Mesodermal cell (in vitro differentiated cells): ENCODE results near the gene PCBP4.
"Not testable (repeated sequence)": the region's sequence is repeated elsewhere in the genome, so short reads cannot be mapped to it uniquely, and the experiment has no call there.

Experiments
- H3K27ac ChIP-seq: 2 replicates; pipeline ENCODE4 v1.7.0; 2013; ENCODE audit warnings: mild to moderate bottlenecking, low read depth, low read length, moderate library complexity; ENCODE audit not compliant: severe bottlenecking
- H3K36me3 ChIP-seq: 2 replicates; pipeline ENCODE4 v1.7.1; 2013; ENCODE audit warnings: mild to moderate bottlenecking, low read length, moderate library complexity; ENCODE audit not compliant: control insufficient read depth, insufficient read depth
- H3K4me1 ChIP-seq: one replicate; pipeline ENCODE4 v1.7.1; 2013; ENCODE audit warnings: mild to moderate bottlenecking, low read length; ENCODE audit not compliant: insufficient read depth, control insufficient read depth, poor library complexity, severe bottlenecking
- H3K4me3 ChIP-seq: 2 replicates; pipeline ENCODE4 v1.7.0; 2013; ENCODE audit warnings: low read length, control low read depth, mild to moderate bottlenecking; ENCODE audit not compliant: insufficient read depth, poor library complexity, severe bottlenecking; ENCODE audit errors: extremely low read depth
- H3K9me3 ChIP-seq: 2 replicates; pipeline ENCODE4 v1.7.1; 2013; ENCODE audit warnings: mild to moderate bottlenecking, low read length, moderate library complexity; ENCODE audit not compliant: control insufficient read depth
- WGBS, 2 experiments: methylation state at CpG; one replicate each; pipeline ENCODE4 v1.1.5; 2013; ENCODE audit warnings: missing lambda C conversion rate in 2 of 2; ENCODE audit not compliant: insufficient coverage in 2 of 2; 5-methylcytosine and 5-hydroxymethylcytosine counted together

PCBP4 gene

DNA sequence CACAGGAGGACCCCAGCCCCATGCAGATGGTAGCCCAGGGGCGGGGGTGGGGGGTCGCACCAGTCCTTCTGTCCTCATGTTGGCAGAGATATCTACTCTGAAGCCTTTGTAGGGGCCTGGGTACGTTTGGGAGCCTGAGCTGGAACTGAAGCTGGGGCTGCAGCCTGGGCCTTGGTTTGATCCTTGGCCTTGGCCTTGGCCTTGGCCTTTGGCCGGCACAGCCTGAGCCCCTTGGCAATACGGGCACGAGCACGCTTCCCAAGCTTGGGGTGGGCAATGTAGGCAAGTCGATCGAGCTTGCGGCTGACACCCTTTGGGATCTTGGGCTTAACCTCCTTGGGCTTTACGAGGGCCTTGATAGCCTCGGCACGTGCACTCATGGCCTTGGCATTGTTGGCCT, 26.4 kb upstream of the PCBP4 start:
- Histone ChIP-seq H3K36me3 (peaks cover 42% of the 10 kb centered on the region), H3K4me1 (peaks cover 23% of the 10 kb centered on the region)
- H3K27ac ChIP-seq, H3K9me3 ChIP-seq, H3K4me3 ChIP-seq: not testable (repeated sequence)
- 100% methylated on average over 3 of the region's 13 CpGs for WGBS, 2 experiments

DNA sequence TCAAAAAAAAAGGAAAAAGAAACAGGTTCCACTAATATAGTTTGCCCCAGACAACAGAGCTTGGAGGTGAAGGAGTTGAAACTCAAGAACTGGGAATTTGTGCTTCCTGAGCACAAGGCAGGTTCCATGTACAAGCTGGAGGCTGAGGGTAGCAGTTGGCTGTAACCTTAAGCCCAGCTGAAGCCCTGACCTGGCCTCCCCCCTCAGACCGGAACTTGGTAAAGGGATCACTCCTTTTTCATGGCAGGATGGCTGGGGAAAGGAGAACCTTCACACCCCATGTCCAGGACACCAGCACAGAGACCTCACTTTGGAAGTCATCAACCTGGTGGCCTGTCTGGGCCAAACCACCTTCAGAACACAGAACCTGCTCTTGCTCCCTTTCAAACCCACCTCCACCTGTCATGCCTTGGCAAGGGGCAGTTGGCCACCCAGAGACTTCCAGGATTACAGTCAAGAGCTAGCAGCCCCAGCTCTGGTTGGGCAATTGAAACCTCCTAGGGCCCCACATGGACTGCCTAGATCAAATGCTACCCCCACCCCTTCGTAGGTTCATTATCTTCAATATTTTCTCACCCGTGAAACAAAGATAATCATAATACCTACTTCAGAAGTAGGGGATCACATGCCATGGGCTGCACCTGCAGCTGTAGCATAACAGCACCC, 24.9 kb upstream of the PCBP4 start:
- Histone ChIP-seq H3K4me1 (peaks cover 14% of the 10 kb centered on the region), H3K27ac (peak overlapping the region; percentile 1), H3K9me3 (no peaks in the 10 kb centered on the region), H3K4me3 (no peak overlapping the region), H3K36me3 (peaks cover 45% of the 10 kb centered on the region)
- 100% methylated on average over 2 to 3 of the region's 3 CpGs for WGBS, 2 experiments

DNA sequence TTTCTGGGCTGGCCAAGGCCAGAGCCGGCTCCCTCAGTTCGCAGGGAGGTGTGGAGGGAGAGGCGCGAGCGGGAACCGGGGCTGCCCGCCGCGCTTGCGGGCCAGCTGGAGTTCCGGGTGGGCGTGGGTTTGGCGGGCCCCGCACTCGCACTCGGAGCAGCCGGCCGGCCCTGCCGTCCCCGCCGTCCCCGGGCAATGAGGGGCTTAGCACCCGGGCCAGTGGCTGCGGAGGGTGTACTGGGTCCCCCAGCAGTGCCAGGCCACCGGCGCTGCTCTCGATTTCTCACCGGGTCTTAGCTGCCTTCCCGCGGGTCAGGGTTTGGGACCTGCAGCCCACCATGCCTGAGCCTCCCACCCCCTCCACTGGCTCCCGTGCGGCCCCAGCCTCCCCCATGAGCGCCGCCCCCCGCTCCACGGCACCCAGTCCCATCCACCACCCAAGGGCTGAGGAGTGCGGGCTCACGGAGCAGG, 23.3 kb upstream of the PCBP4 start:
- H3K4me3 ChIP-seq, H3K9me3 ChIP-seq, H3K27ac ChIP-seq: not testable (repeated sequence)
- peaks cover 14% of the 10 kb centered on the region for H3K4me1 ChIP-seq
- 97% methylated on average over 18 to 24 of the region's 38 CpGs for WGBS, 2 experiments
- peaks cover 45% of the 10 kb centered on the region for H3K36me3 ChIP-seq

DNA sequence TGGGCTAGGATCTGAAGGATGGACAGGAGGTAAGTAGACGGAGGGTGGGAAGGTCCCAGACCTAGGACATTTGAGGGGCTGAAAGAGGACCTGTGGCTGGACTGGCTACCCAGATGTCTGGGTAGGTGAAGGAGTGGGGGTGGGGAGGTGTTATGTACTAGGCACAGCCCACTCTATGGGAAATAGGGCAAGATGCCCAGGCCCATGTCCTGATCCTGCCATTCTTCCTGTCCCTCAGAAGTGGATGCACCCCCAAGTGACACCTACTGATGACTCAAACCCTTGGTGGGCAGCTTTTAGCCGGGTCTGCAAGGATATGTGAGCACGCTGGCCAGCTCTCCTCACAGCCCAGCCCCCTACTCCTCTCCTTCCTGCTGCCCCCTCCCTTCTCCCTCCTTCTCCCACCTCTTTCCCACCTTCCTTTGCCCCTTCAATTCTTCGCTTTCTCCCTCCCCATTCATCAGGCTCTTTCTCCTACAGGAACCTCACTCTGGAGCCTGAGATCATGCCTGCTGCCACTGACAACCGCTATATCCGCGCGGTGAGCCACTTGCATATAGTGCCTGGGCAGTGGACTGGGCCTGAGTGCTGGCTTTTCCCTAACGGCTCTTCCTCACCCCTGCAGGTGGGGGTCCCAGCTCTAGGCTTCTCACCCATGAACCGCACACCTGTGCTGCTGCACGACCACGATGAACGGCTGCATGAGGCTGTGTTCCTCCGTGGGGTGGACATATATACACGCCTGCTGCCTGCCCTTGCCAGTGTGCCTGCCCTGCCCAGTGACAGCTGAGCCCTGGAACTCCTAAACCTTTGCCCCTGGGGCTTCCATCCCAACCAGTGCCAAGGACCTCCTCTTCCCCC, 21.3 kb upstream of the PCBP4 start:
- peaks cover 26% of the 10 kb centered on the region for H3K36me3 ChIP-seq
- peaks cover 9% of the 10 kb centered on the region for H3K4me1 ChIP-seq
- 78 to 87% methylated on average over 14 to 15 of the region's 15 CpGs for WGBS, 2 experiments
- no peak overlapping the region for H3K4me3 ChIP-seq
- H3K9me3 ChIP-seq, result no peaks in the 10 kb centered on the region
- H3K27ac ChIP-seq, result no peak overlapping the region

DNA sequence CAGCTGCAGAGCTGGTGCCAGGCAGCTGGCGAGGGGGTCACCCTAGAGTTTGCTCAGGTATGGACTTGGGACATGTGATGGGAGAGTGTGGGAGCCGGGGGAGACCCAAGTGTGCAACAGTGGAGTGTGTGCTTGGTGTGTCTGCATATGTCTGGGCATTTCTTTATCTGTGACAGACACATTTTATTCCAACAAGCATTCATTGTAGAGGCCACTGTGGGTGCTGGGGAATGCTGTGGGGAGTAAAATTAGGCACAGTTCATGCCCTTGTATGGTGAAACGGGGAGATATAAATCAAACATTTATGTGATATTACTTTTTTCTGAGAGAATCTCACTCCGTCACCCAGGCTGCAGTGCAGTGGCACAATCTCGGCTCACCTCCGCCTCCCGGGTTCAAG, 20.3 kb upstream of the PCBP4 start:
- H3K36me3 ChIP-seq, result peaks cover 17% of the 10 kb centered on the region
- no peaks in the 10 kb centered on the region for H3K9me3 ChIP-seq
- no peak overlapping the region for H3K27ac ChIP-seq
- no peak overlapping the region for H3K4me3 ChIP-seq
- WGBS, 2 experiments, result 85 to 93% methylated on average over 5 of the region's 7 CpGs
- peaks cover 8% of the 10 kb centered on the region for H3K4me1 ChIP-seq

DNA sequence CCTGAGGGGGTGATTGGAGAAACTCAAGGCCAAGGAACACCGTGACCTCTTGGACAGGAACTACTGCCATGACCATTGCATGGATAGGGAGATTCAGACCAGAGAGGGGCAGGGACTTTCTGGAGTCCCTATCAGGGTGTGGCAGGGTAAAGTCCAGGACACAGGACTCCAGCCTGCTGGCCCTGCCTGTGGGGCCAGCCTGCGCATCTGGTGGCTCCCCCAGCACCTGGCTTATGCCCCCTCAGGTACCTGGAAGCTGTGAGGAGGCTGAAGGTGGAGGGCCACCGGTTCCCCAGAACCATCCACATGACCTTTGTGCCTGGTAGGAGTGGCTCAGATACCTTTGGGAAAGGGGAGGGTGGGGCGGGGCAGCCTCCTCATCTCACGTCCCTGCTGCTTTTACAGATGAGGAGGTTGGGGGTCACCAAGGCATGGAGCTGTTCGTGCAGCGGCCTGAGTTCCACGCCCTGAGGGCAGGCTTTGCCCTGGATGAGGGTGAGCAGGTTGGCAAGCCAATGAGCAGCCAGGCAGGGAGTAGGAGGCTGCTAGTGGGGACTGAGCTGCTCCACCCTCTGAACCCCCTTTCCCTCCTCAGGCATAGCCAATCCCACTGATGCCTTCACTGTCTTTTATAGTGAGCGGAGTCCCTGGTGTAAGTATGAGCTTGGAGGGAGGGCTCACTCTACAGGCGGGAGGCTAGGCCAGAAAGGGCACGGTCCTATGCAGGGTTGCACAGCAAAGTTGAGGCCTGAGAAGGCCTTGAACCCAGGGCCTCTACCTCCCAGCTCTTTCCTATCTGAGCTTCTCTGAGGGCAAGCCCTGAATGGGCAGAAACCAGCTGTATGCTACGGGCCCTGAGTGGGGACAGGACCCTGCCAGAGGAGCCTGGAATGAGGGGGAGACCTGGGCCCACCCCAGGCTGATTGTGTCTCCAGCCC, 19.0 kb upstream of the PCBP4 start:
- WGBS, 2 experiments, result 80 to 94% methylated on average over 7 to 8 of the region's 12 CpGs
- H3K4me3 ChIP-seq, result no peak overlapping the region
- peaks cover 4% of the 10 kb centered on the region for H3K36me3 ChIP-seq
- H3K4me1 ChIP-seq, result peaks cover 5% of the 10 kb centered on the region
- no peaks in the 10 kb centered on the region for H3K9me3 ChIP-seq
- no peak overlapping the region for H3K27ac ChIP-seq

DNA sequence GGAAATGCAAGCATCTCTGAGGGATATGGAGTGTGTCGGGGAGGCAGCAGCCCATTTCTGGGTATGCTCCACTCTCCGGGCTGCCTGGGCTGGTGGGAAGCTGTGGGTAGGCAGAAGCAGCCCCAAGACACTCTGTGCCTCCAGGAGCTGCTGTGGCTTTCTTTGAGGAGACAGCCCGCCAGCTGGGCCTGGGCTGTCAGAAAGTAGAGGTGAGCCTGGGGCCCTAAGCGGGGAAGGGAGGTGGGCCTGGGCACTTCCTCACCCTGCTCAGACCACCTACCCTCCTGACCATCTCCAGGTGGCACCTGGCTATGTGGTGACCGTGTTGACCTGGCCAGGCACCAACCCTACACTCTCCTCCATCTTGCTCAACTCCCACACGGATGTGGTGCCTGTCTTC, 17.8 kb upstream of the PCBP4 start:
- Histone ChIP-seq H3K36me3 (peaks cover 12% of the 10 kb centered on the region), H3K4me1 (peaks cover 5% of the 10 kb centered on the region), H3K9me3 (no peaks in the 10 kb centered on the region), H3K4me3 (no peak overlapping the region), H3K27ac (no peak overlapping the region)
- 89 to 100% methylated on average over 3 of the region's 6 CpGs for WGBS, 2 experiments

DNA sequence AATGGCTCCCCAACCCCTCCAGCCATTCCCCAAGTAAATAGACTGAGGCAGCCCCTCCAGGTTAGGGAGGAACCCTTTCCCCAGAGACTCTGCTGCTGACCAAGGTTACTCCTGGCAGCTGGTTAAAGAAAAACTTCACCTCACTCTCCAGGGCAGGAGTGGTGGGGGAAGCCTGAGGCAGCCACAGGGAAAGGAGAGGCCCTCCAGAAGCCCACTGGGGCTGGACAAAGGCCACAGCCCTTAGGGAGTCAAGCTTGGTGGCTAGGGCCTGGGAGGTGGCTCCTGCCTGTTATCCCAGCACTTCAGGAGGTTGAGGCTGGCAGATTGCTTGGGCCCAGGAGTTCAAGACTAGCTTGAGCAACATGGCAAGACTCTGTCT, 17.0 kb upstream of the PCBP4 start:
- H3K27ac ChIP-seq, result no peak overlapping the region
- H3K36me3 ChIP-seq, result peaks cover 12% of the 10 kb centered on the region
- no peaks in the 10 kb centered on the region for H3K9me3 ChIP-seq
- peaks cover 5% of the 10 kb centered on the region for H3K4me1 ChIP-seq
- H3K4me3 ChIP-seq, result no peak overlapping the region

DNA sequence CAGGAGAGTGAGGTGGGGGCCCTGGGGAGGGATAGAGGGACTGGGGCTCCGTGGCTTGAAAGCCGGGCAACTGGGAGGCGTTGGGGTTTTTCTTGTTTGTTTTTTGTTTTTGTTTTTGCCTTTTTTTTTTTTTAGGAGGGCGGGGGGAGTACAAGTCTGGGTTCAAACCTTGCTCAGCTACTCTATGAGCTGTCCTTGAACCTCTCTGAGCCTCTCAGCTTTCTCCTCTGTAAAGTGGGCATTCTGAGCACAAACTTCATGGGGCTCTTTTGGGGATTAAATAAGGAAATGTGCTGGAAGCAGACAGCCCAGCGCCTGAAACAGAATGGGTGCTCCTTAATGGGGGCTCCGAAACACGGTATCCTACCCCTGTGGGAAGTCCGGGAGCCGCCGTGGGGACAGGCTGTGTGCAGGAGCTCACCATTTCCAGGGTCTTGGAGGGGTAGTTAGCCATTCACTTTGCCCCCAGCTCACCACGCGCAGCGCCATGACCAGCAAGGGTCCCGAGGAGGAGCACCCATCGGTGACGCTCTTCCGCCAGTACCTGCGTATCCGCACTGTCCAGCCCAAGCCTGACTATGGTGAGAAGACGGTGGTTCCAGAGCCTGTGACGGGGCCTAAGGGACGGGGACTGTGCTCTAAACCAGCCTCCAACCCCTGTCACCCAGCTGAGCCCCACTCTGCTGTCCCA, 16.5 kb upstream of the PCBP4 start:
- Histone ChIP-seq H3K4me3 (peak overlapping the region; percentile 56), H3K4me1 (peaks cover 5% of the 10 kb centered on the region), H3K27ac (peak overlapping the region; percentile 94), H3K36me3 (peaks cover 12% of the 10 kb centered on the region), H3K9me3 (no peaks in the 10 kb centered on the region)
- WGBS, 2 experiments, result 86 to 87% methylated on average over 17 to 20 of the region's 22 CpGs
